Stimulated activated CD4-positive, alpha-beta T cell treated with anti-CD3 and anti-CD28 coated beads, Interleukin-2, amount 100 ng/mL, for 48 hours (primary cell): ENCODE results near the gene TMOD2.
"Not testable (repeated sequence)": the region's sequence is repeated elsewhere in the genome, so short reads cannot be mapped to it uniquely, and the experiment has no call there.

Source experiments
- DNase-seq, 2 donors: peaks; one replicate each; pipeline ENCODE4 v3.0.0-alpha.2; 2020

TMOD2 gene

DNA sequence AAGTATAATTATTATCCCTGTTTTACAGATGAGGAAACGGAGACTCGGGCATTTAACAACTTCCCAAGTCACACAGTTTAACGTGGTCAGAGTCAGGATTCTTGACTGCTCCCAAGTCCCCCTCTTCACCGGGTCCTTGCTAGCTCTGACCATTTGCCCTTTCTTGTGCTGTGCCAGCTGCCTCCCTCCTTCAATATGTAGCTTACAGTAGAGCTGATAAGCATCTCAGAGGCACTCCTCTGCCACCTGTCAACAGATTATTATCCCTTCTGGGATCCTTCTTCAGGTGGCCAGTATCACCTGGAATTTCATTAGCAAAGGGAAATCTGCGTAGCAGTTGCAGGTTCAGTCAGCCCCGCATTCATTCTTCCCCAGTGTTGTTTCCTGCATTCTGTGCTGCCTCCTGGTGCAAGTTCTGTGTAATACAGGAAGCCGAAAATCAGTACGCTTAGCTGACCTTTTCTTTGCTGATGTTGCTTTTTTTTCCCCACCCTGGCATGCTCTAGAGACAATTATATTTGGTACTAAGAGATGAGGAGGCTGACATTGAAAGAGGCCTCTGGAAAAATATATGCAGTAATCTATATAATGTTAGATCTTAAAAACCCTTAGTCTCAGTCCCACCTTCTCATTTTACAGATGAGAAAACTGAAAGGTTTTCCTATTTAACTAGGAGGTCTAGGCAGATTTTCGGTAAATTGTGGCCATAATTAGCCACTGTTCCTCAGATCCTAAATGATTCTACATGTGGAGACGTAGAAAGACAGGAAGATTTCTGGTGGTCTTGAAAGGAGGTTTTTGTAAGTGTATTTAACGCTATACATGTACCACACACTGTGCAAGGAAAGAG is 24.8 kb downstream of the TMOD2 start:
- peak; percentile 34 to 35 for DNase-seq

DNA sequence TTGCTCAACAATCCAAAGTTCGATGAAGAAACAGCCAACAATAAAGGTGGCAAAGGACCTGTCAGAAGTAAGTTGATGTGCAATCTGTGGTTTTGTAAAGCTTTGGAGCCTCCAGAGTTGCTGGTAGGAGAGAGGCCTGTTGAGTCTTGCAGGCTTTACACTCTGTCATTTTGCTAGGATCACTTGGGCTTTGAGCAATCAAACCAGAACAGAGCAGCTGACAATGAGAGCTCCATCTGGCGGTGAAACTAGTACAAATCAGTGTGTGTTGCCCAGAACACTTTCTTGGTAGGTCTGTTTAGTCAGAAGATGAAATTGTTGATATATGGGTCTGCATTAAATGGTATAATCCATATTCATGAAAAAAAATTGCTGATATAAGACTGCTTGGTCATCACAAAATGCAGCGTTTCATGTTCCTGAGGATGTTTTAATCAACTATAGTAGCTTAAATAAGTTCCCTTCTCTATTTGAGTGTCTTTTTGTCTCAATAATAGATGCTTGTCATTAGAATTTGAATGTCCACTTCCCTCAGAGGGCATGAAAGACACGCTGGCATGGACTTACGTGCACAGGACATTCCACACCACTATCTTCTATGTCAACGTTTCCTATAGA is 25.7 kb downstream of the TMOD2 start:
- peak; percentile 55 for DNase-seq

DNA sequence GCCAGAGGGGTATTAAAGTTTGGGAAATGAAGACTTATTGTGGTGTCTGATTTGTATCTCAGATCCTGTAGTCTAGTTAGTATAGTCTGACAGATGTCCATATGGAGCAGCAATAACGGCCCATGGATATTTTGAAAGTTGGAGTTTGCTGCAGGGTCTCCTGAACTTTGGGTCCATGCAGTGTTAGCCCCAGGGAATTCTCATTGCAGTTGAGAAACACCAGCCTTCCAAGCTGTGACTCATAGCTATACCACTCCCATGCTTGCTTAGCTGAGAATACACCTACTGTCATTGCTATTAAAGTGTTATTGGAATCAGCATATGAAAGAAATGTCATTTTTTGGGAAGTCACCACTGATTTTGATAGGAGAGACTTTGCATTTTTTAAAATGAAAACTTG is 29.2 kb downstream of the TMOD2 start:
- no peak for DNase-seq

DNA sequence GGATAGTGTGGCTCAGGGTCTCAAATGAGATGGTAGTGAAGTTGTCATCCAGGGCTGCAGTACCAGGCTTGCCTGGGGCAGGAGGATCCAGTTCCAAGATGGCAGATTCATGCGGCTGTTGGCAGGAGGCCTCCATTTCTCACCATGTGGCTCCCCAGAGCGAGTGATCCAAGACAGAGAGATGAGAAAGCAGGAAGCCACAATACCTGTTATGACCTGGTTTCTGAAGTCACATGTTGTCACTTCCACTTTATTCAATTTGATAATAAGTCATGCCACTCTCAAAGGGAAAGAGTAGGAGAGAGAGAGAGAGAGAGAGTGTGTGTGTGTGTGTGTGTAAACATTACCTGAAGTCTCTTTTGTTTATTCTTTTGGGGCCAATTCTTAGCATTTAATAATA is 30.1 kb downstream of the TMOD2 start:
- DNase-seq, result no peak

DNA sequence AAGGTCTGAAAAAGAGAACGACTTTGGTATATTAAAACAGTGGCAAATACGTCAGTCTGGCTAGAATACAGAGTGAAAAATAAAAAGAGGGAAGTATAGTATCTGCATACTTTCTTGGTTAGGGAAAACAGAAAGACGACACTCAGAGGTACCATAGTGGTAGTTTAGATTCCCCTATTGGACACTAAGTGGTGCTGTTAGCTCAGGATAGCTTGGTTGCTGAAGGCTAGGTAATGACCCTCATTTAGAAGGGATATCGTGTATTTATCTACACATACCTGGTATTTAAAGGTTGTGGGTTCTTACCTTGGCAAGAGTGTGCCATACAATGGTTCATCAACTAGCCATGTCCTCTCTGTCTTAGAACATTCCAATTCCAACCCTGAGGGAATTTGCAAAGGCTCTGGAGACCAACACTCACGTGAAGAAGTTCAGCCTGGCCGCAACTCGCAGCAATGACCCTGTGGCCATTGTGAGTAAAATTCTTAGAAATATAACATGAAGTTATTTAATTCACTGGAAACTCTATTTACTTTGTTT is 31.0 kb downstream of the TMOD2 start:
- no peak for DNase-seq

DNA sequence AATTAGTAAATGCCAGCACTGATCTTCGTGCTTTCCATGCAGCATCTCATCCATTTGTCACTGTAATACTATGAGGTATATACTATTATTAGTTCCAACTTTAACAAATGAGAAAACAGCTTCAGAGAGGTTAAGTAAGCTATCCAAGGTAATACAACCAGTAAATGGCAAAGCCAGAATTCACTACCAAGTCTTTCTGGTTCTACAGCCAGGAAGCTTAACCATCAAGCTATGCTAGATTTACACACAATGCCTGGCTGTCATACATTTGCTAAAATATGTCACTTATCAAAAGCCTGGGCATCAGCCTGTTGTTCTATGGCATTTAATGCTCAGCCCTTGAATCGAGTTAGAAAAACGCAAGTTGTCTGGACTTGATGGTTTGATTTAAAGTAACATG is 32.6 kb downstream of the TMOD2 start:
- no peak for DNase-seq

DNA sequence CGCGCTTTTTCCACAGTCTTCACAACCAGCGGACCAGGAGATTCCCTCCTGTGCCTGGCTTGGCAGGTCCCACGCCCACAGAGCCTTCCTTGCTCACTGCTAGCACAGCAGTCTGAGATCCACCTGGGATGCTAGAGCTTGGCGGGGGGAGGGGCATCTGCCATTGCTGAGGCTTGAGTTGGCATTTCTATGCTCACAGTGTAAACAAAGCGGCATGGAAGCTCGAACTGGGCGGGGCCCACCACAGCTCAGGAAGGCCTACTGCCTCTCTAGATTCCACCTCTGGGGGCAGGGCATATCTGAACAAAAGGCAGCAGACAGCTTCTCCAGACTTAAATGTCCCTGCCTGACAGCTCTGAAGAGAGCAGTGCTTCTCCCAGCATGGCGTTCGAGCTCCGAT is 35.7 kb downstream of the TMOD2 start:
- not testable (repeated sequence) for DNase-seq

DNA sequence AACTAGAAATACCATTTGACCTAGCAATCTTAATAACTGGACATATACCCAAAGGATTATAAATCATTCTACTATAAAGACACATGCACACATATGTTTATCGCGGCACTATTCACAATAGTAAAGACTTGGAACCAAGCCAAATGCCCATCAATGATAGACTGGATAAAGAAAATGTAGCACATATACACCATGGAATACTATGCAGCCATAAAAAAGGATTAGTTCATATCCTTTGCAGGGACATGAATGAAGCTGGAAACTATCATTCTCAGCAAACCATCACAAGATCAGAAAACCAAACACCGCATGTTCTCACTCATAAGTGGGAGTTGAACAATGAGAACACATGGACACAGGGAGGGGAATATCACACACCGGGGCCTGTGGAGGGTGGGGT is 41.1 kb downstream of the TMOD2 start:
- not testable (repeated sequence) for DNase-seq

DNA sequence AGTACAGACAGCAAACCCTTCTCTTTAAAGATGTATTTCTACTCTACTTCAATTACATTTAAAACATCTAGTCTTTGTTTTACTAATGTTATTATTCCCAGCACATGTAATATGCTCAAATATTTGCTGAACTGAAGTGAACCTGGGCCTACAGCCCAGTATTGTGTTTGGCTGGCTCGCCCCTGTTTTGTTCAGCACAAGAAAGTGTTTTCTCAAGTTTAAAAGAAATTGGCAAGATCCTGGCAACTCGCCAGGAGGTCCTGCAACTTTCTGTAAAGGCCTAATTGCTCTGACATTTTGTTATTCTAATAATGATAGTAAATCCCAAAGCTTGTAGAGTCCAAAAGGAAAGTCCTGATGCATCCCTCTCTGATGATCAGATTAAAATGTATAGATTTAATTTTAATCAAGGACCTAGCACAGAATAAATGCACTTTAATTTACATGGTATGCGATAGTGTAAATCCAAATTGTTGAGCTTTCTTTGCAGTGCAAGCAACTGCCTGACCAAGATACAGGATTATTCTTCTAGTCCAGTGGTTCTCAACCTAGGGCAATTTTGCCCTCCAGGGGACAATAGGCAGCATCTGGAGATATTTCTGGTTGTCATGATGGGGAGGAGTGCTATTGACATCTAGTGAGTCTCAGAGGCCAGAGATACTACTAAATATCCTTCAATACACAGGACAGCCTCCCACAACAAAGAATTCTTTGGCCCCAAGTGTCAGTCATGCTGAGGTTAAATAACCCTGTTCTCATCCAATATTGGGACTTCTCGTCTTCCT is 42.3 kb downstream of the TMOD2 start:
- DNase-seq, result no peak

DNA sequence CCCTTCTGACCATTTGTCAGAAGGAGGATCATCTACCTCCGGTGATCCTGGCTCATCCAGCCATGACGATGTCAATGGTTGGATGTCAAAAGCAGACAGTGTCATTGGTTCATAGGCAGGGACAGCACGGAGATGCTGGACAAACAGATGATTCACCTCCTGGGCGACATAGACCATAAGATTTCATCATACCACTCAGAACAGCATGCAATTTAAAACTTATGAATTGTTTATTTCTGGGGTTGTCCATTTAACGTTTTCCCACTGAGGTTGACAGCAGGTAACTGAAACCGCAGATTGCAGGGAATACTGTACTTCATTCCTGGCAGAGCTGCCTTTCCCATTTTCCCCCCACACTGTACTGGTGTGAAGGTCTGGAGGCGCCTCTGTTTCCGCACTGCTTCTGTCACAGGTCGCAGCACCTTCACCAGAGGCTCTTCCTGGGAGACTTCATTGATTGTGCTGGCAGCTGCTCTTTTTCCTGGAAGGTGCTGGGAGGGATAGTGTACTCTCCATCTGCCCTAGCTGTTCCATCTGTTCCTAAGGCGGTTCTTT is 45.5 kb downstream of the TMOD2 start:
- DNase-seq, result no peak

DNA sequence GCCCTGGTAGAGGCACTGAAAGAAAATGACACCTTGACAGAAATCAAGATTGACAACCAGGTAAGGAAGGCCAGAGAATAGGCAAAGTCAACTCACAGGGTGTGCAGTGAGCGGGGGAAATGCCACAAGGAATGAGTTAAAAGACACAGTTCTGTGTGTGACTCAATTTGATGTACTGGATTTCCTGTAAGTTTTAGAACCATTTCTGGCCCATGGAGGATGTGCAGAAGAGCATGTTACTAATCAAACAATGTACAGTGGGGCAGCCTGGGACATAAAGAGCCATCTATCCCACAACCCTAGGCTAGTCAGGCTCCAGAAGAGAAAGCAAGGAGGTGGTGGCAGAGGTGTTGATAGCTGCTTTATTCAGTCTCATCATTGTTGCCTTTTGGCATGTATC is 46.9 kb downstream of the TMOD2 start:
- no peak for DNase-seq

DNA sequence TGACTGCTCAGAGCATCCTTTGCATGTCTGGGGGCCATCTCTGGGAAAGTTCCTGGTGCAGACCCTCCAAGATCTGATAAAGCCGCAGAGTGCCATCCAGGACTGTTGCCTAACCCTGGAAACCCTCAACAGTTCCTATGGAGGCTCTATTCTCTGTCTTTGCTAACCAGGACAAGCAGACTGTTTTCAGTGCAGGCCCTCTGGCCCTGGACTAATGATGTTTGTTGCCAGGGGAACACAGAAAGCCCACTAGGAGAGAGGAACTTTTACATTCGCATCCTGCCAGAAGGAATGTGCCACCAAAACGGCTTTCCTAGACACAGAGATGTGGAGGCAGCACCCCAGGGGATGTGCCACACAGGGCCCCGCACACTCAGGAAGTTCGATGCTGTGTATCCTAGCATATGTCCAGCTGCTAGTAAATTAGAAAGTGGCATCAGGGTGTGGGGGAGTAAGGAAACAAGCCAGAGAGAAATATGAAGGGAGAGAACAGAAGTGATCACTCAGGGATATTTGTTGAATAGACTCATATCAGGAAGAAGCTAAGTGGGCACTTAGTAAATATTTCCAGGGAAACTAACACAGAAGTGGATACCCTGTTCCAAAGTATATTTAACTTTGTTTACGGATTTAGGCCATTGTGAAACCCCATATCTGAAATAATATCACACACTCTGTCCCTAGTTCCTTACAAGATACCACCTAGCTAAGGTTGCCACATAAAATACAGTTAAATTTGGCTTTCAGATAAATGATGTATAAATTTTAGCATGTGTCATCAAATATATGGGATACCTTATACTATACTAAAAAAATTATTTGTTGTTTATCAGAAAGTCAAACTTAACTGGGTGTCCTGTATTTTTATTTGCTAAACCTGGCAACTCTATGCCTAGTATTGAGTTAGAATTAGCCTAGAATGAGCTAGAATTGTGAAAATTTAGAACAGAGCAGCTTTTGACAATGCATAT is 48.2 kb downstream of the TMOD2 start:
- DNase-seq, result no peak

DNA sequence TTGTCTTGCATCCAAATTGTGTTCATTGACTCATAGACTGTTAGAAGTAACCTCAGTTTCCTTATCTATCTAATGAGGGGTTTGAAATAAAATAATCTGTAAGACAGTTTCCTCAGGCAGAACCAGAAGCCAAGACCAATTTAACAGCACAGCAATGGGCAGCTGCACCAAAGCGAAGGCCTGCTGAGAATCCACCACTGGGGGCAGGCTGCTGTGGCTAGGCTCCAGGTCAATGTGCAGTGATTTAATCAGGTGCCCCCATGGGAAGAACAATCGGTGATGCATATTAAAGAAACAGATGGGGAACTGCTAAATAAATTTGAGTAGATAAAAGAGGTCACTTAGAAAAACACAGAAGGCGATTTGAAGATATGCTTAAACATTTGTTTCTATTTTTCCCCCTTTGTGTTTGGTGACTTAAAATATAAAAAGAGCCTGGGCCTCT is 50.0 kb downstream of the TMOD2 start:
- no peak for DNase-seq

DNA sequence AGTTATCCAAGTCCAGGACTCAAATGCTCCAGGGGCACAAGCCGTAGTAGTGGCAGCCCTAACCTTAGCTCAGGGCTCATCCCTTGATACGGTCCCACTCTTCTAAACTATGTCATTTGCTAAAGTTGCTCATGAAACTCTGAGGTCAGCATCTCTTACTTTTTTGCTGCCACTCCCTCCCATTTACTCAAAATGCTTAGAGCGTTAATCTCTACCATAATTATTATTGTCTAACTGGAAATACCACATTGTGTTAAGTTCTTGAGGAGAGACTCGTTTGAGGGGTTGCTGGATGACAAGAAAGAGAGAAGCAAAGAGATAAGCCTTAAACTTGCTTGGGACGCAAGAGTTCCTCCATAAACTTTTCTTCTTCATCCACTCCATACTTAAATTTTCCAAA is 51.2 kb downstream of the TMOD2 start:
- no peak for DNase-seq

DNA sequence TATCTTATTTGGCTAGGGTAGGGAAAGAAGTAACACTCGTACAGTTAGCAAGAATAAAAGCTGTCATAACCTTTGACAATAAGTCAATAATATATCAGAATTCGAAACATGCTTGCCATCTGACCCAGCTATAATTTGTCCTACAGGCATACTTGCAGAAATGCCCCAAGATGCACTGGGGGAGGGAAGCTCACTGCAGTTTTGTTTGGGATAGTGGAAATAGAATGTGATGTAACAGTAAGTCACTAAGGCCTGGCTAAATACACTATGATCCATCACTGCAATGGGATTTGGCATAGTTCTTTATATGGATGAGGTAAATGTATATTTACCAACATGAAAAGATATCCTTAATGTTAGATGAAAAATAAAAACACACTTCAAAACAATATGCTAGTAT is 52.6 kb downstream of the TMOD2 start:
- DNase-seq, result no peak

DNA sequence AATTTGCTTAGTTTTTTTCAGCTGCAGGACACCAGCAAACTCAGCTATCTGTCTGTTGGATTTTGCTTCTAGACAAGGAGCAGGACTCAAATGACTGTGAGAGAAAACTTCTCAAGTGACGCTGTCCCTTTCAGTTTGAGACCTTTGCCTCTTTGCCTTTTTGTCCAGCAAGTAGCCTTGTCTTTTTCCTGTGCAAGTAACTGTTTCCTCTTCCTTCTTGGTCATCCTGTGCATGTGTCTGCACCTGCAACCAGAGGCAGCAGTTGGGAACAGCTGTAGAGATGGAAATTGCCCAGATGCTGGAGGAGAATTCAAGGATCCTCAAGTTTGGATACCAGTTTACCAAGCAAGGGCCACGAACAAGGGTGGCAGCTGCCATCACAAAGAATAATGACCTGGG is 54.7 kb downstream of the TMOD2 start:
- DNase-seq, result no peak

DNA sequence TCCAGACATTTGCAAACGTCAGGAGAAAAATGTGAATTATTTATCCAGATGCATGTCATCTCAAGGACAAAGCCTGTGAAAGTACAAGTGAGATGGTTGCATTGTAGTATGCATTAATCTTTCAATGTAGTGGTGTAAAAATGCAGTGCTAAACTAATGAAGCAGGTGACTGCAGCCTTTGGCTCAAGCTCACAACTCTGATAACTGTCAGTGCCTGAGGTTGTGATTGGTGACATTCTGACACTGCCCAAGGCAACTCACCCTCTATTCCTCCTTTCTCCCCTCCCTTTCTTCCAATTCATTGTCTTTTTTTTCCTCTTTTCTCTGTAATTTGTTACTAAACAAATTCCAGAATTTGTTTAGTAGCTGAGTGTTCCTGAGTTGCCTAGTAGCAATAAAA is 58.1 kb downstream of the TMOD2 start:
- DNase-seq, result no peak

DNA sequence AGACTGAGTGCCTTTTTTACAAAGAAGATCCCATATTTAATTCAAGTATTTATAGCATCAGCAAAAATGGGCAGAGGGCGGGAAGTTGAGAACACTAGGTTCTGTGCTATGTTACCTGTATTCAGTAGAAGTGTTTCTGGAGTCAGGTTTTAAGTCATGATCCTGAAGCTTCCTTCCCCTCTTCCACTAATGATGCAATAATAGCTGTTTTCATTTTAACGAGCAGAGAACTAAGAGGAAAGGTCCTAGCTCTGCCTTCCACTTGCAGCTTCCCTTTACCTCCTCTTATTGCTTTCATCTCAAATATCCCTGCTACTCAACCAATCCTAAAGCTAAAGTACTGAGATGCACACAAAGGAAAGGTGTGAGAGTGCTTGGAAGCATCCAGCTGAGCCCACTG is 61.2 kb downstream of the TMOD2 start:
- DNase-seq, result no peak

DNA sequence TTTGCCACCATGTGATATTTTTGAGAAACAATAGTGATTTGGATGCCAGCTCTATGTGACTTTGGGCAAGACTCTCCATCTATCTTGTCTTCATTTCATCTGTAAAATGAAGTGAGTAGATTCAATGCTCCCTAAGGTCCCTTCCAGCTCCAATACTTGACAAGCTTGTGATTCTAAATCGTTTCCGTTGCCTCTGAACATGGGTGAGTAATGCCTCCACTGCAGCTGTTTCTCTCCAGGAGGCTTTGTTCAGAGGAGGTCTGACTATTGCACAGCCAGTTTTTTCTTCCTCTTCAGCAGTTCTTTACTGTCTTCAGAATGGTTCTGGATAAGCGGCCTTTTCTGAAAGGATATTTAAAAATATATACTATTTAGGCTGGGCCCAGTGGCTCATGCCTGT is 63.2 kb downstream of the TMOD2 start:
- DNase-seq, result no peak

DNA sequence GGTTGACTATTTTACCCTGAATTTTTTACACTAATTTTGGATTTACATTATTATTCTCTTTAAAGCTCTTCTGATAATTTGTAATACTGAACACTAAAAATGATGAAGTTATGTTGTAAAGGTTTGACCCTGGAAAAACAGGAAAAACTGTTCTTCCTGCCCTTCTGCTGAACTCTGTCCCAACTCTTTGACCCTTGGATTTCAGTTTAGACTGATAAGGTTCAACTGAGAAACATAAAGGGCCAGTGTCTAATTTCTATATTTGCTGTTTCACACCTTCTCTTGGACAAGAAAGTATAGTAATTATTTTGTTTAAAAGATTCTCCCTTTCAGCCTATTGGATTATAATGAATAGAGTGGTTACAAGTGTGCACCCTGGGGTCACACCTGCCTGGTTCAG is 65.2 kb downstream of the TMOD2 start:
- no peak for DNase-seq

DNA sequence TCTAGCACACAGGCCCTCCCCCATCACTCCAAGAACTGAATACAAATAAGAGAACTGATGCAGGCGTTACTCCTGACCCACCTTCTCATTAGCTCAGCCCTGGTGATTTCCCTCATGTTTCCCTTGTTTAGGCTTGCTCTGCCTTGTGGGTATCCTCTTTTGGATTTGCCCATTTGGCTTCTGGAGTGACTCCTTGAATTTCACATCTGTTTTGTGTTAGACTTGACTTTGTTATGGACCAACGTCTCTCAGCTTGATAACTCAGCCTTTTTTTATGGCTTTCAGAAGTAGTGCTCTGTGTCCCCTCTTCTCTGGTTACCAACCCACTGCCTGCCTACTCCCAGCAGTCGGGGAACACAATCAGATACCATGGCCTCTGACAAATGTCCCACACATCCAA is 66.8 kb downstream of the TMOD2 start:
- no peak for DNase-seq

DNA sequence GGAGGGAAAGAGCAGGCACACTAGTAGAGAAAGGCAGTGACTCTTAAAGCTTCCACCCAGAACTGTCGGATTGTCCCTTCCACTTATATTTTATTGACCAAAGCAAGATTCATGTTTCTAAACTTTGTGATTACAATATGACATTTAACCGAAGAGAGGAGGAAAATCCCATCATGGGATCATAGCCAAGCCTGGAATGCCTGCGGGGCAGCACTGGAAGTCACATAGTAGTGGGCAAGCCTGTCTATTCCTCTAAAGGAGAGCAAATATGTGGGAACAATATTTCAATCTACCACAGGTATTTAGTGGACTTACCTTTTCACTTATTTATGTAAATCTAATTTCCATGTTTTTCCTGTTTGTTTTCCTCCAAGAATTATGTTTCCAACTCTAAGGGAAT is 74.3 kb downstream of the TMOD2 start:
- DNase-seq, result no peak
